Fibroblast of peridontal ligament (primary cell): ENCODE results near the gene SLC14A1.

Experiments used
- DNase-seq: peaks from one replicate; pipeline ENCODE4 v3.0.0-alpha.2; 2010; ENCODE audit errors: extremely low read depth

SLC14A1 gene

DNA sequence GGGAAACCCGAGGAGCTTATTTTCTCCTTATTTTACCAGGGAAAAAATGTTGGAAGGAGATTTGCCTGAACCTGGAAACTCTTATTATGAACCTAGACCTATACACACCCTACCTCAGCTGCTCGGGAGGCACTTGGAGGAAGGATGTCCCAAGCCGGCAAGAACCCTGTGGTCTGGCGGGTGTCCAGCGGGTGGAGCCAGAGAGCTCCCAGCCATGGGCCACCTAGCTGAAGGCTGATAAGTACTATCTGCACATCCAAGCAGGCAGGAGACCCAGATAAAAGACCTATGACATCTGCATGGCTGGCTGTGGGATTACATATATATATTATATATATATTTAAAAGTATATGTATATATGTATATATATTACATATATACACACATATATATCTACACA, 1.1 kb upstream of the SLC14A1 start:
- peak; percentile 62 for DNase-seq

DNA sequence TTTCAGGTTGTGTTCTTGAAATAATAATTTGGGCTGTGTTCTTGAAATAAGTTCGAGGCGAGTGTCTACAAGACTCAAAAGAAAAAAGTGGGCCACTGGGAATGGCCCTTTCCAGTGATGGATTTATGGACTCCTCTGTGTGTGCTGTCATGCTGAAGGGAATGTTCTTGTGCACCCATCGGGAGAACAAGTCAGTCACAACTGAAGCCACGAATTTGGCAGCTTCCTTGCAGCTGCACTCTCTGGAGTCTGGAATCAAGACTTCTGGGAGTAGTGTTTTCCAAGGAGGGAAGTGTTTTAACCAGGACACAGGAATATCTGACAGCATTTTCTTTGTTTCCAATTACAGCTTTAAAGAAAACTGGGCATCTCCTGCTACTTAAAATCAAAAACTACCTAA, 620 bp downstream of the SLC14A1 start:
- DNase-seq: no peak

DNA sequence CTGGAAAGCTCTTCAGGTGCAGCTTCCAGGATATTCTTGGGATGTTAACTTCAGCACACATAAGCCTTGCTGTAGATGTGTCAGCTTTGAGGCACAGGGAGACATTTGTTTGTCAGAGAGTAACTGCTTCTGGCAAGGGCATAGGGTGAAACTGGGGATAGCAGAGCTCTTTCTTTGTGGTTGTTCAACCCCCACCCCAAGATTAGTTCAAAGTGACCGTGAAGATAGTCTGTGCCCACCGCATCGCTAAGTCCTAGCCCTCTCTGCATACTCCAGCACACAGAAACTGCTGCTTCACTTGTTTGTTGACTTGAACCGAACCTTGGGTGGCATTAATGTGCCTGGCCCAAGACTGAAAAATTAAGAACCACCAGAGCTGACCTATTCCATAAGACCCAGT, 1.4 kb downstream of the SLC14A1 start:
- DNase-seq: no peak

DNA sequence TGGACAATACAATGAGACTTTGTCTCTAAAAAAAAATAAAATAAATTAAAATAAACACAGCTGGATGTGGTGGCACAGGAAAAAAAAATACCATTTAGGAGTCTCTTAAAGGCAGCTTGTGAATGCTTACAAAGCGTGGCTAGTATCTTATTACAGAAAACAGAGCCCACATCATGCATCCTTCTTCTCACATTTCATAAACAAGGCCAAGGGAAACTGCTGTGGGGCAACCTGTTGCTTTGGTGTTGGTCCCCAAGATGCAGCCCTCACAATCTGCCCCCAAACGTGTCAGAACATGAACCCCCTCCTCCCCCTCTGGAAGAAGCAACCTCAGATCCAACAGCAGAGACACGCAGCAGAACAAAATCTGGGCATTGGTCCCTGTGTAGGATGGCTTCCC, 2.6 kb downstream of the SLC14A1 start:
- DNase-seq: peak; percentile 55

DNA sequence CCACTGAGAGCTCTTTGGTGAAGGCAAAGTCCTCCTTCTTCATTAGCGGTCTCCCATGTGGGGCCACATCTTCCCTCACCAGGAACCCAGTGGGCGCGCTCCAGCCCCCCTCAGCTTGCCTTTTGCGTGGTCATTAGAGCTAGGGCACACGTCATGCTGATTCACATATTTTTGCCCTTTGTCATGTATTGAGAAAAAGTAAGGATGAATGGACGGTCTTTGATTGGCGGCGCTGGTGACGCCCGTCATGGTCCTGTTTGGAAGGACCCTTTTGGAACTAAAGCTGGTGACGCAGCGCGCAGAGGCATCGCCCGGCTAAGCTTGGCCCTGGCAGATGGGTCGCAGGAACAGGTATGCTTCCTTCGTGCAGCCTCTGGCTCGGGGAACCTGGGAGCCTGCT, 3.1 kb downstream of the SLC14A1 start:
- DNase-seq: no peak

DNA sequence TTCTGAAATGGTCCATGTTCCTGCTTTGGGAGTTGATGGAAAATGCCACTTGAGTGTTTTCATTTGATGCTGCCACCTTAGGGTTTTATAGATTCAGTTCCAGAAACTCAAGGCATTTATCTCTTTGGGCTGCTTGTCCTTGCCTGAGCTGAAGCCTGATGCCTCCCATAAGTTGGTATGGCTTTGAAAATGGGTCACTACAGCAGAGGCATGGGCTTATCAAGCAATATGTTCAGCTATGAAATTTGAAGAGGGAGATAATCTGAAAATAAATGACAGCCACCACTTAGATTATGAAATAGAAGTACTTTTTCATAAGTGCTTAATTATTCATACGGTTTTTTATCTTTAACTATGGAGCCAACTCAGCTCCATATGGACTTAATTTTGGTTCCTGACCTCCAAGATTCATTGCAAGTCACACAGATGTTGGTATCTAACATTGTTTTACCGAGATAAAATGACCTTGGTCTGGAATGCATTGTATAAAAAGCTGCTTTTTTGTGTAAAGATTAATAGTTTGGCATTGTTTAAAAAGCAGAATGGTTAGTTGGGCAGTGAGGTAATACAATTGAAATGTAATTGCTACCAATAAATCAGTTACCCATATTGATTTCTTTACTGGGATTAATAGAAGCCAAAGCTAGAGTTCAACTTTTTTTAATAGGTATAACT, 4.5 kb downstream of the SLC14A1 start:
- peak; percentile 74 for DNase-seq

DNA sequence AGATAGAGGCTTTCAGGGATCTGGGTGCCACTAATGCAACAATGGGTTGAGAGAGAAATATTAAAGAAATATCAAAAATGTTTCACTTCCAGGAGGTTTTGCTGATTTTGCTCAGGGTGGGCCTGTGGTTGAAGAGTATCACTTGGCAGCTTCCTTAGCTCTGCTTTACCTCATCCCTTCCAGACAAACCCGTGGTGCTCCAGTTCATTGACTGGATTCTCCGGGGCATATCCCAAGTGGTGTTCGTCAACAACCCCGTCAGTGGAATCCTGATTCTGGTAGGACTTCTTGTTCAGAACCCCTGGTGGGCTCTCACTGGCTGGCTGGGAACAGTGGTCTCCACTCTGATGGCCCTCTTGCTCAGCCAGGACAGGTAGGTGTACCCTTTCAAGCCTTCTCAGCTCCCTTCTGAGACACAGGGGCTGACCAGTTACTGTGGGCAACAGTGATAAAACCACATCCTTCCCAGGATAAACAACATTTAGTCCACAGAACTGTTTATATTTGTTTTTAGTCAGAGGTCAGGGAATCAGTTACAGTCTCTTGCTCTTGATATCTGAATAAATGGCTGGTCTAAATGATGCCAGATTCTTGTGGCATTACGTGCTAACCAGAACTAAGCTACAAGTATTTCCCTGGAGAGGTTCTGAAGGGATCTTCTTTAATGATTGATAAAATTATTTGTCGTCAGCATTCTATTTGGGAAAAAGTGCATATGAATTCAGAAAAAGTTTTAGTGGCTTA, 7.0 kb downstream of the SLC14A1 start:
- DNase-seq: peak; percentile 57

DNA sequence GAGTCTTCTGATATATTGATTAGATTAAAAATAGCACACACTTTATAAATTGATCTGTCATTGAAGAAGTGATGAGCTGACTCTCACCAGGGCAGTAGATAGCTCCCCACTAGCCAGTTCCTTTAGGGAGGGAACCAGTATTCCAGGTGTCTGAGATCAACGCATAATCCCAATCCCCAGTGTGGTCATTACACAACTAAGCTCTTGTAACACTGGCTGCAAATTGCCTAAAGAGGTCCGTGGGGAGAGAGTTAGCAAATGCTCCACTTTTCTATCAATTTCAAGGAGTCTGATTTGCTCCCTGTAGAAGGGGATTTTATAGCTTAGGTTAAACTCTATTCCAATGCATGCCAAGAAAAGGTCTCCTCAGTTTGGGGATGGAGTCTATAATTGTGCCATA, 7.7 kb downstream of the SLC14A1 start:
- DNase-seq: no peak

DNA sequence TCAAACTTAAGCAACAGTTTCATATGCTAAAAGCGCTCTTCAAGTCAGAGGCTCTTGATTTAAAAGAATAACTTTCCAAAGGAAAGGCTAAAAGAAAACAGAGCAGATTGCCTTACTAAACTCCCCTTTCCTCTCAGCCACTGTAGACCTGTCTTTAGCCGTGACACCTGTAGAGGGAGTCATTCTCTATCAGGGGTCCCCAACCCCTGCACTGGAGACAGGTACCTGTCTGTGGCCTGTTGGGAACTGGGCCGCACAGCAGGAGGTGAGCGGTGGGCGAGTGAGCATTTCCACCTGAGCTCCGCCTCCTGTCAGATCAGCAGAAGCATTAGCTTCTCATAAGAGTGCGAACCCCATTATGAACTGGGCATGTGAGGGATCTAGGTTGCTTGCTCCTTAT, 9.6 kb downstream of the SLC14A1 start:
- no peak for DNase-seq

DNA sequence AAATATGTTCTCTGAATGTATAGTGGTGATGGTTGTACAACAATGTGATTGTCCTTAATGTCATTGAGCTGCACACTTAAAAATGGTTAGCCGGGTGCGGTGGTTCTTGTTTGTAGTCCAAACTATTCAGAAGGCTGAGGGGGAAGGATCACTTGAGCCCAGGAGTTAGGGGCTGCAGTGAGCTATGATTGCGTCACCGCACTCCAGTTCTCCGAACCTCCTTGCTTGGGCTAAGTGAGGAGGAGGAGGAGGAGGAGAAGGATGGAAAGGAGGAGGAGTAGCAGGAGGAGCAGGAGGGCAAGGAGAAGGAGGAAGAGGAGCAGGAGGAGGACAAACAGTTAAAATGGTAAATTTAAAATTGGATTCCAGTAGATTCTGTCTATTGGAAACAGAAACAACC, 10.5 kb downstream of the SLC14A1 start:
- DNase-seq: no peak

DNA sequence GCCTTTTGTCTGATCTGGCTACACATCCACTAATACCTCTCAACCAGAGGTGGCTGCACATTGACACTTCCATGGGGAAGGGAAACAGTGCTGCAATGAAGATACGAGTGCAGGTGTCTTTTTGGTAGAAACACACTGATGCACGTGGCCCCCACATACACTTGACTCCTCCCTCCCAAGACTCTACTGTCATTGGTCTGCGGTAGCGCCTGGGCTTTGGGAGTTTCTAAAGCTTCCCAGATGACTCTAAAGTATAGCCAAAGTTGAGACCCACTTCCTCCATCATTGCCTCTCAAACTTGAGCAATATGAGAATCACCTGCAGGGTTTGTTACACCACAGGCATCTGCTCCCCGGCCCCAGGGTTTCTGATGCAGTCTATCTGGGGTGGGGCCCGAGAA, 11.0 kb downstream of the SLC14A1 start:
- no peak for DNase-seq

DNA sequence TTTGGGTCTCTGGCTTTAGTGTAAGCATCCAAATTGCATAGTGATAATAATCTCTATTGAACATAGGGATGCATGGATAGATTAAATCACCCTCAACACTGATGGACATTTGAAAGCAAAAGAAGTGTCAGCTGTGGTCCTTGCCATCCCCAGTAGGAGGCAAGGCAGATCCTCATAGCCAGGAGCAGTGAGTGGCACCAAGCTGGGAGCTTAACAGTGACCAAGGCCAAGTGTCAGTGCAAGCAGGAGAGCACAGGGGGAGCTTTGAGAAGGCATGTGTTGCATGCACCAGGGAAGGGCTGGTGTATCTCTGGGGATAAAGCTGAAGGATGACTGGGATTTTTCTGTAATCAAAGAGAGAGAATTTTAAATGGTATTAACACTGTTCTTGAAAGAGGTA, 14.7 kb downstream of the SLC14A1 start:
- no peak for DNase-seq

DNA sequence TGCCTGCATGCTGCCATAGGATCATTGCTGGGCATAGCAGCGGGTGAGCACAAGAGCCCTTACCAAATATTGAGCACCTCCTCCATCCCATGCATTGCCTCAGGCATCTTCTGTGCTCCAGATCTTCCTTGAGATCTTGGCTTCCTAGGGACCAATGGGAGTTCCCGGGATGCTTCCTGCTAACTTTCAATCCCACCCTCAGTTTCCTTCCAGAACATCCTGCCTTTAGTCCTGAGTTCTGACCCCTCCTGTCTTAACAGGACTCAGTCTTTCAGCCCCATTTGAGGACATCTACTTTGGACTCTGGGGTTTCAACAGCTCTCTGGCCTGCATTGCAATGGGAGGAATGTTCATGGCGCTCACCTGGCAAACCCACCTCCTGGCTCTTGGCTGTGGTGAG, 15.3 kb downstream of the SLC14A1 start:
- no peak for DNase-seq

DNA sequence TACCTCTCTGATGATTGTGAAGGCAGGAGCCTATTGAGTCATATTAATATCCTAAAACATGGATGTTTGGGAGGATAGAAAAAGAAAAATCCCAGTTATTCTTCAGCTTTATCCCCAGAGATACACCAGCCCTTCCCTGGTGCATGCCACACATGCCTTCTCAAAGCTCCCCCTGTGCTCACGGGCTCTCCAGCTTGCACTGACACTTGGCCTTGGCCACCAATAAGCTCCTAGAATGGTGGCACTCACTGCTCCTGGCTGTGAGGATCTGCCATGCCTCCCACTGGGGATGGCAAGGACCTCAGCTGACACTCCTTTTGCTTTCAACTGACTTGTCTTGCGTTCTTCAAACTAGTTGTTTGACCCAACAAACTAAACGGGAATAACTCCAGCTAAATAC, 15.9 kb downstream of the SLC14A1 start:
- DNase-seq: no peak

DNA sequence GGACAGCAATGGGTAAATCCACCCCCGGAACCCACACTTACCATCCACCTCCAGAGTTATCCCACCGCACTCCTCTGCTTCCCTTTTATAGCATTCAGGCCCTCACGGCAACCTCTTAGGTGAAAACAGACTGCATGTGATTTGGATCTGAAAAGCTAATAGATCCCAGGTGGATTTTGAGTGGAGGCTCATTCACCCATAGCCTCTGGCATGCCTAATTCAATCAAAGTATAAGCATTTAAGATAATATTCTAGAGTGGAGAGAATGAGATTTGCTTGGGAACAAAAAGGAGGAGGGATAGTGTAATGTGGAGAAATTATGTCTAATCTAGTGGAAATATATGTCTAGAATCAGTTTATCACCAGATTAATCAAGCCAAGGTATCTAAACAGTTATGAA, 17.1 kb downstream of the SLC14A1 start:
- no peak for DNase-seq

DNA sequence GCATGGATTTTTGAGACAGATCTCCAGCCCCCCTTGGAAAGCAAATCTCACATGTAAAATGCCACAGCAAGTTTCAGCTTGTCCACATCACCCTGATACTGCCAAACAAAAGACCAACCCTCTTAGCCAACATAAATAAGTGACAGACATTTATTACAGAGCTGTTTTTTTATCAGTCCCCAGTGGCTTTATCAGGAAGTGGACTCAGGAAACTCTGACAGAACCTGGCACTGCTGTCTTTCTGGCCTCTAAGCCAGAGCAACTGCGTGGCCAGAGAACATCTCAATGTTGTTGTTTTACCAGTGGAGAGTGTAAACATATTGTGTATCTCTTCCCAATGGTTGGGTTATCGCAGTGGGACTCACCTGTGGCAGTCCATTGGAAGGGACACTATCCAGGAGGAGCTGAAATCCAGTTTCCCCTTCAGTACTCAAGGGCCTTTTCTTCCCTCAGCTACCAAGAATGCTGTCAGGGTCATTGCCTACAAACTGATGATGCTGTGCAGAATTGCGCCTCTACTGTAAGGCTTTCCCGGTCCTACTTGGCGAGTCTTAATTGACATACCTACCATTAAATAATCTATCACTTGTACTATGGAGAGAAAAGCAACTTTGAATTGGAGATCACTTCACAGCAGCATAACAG, 22.0 kb downstream of the SLC14A1 start:
- DNase-seq: no peak

DNA sequence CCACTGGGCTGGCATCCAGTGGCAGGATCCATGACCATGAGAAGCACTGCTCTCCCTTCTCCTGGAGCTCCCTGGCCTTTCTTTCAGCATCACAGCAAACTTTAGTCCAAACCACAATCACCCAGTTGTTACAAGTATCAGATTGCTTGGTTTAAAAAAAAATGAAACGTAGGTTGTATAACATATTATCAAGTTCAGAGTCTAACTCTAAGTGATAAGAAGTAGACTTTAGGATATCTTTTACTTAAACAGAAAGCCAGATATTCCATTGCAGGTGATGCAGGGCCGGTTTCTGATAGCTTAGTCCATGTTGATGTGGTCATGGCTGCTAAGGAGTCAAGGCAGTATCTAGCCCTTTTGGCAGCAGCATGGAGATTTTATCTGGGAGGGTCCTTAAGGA, 24.5 kb downstream of the SLC14A1 start:
- peak; percentile 66 for DNase-seq

DNA sequence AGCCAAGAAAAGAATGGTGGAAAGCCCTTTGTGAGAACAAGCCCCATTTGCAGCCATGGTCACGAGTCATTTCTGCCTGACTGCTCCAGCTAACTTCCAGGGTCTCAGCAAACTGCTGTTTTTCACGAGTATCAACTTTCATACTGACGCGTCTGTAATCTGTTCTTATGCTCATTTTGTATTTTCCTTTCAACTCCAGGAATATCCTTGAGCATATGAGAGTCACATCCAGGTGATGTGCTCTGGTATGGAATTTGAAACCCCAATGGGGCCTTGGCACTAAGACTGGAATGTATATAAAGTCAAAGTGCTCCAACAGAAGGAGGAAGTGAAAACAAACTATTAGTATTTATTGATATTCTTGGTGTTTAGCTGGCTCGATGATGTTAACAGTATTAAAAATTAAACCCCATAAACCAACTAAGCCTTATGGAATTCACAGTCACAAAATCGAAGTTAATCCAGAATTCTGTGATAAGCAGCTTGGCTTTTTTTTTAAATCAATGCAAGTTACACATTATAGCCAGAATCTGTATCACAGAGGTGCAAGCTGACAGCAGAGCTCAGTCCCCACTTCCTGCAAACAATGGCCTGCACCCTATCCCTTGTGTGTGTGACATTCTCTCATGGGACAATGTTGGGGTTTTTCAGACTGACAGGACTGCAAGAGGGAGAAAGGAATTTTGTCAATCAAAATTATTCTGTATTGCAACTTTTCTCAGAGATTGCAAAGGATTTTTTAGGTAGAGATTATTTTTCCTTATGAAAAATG, 26.1 kb downstream of the SLC14A1 start:
- no peak for DNase-seq

DNA sequence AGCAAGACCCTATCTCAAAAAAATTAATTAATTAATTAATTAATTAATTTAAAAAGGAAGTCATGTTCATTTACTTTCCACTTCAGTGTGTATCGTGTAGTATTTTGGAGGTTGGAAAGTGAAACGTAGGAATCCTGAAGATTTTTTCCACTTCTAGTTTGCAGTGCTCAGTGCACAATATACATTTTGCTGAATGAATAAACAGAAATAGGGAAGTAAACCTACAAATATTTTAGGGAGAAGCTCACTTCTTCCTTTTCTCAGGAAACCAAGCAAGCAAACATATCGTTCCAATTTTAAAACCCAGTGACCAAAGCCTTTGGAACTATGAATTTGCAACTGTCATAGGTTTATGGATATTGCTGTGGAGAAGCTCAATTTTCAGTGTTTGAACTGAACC, 27.8 kb downstream of the SLC14A1 start:
- DNase-seq: no peak

DNA sequence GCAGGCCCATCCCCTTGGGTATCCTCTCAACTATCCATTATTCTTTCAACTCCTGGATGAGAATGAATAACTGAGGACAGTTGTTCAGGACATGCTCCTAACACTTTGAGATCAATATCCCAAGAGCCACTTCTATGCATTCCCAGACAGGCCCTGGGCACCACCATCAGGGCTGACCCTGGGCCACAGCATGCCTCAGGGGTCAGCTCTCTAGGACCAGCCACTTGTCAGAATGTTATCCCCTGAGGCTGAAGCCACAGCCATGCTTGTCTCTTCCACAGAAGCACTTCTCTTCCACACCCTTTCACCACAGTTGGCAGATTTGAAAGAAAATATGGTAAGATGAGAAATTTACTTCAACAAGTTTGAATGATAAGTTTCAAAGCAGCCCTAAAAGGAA, 28.7 kb downstream of the SLC14A1 start:
- no peak for DNase-seq

DNA sequence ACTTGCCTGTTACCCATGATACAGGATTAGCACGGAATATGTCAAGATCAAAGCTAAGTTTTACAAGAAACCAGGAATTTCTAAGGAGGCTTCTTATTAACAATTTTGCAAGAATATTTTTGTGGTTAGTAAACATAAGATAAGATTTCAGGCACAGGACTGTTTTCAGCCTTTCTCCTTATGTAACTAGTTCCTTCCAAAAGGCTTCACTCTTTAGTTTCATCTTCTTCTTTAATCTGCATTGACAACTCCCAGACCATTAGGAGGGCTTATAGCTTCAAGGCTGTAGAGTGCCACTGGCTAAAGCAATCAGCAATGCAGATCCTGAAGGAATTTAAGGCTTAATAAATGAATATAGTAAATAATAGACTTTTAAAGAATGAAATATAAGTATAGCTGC, 29.3 kb downstream of the SLC14A1 start:
- DNase-seq: peak; percentile 56

DNA sequence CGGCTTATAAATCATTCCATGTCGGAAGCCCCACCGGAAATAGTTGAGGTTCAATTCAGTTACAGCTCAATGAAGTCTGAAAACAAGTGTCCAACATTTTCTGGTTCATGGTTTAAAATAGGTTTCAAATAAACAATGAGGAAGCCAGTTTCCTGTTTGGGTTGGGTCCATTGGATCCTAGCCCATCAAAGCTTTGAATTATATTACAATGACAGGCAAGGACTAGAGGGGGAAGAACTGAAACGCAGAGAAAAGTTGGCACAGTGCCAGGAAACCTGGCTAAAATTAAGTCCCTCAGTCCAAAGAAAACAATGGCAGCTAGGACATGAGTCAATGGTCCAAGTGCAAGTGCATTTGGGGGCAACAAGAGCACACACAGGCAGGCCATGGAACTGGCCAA, 32.0 kb downstream of the SLC14A1 start:
- peak; percentile 76 for DNase-seq
